Right lobe of liver (tissue), 4 donors: Measurements from ENCODE around the gene ZNF652.

Source experiments
- CTCF ChIP-seq, 4 donors: fragments of 200-600 bp in 3 of 4; fragments of 450-650 bp in 1 of 4; IDR thresholded peaks; one replicate each; pipeline versions ENCODE4 v1.5.1 to v1.8.0; 2016 to 2022; ENCODE audit warnings: antibody characterized with exemption in 4 of 4, mild to moderate bottlenecking in 2 of 4
- POLR2A ChIP-seq: fragments of 450-650 bp; IDR thresholded peaks from one replicate; pipeline ENCODE4 v1.6.1; 2017; ENCODE audit warnings: antibody characterized with exemption, mild to moderate bottlenecking
- donor health status: DM: no; HTN: no; CAD: no.
- donor health status: DM: no; HTN: no; CAD: no.
- donor health status: DM: no; HTN: yes; CAD: no.

DNA sequence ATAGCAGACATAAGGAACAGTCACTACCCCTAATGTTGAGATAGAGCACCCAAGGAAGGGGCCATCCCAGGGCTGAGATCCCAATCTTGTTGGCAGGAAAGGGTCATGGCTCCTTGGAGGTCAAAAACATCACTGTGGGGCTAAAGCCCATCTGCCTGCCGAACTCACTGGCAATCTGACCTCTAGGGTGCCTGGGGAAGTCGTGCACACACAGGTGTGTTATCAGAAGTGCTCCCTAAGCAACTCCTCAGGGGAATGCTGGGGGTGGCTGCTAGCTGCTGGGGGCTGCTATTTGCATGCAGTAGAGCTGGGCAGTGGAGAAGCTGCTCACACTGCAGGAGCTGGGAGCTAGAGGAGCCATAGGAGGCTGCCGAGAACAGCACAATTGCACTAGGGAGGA, 84.0 kb downstream of the ZNF652 start:
- no peak for TF ChIP-seq POLR2A
- TF ChIP-seq CTCF (IDR thresholded peaks at IDR 0.05) = no peak
